Fibroblast of peridontal ligament (primary cell): ENCODE measurements around the gene NAB2.
"Not testable (repeated sequence)": the region's sequence is repeated elsewhere in the genome, so short reads cannot be mapped to it uniquely, and the experiment has no call there.

ENCODE experiments used
- DNase-seq: peaks from one replicate; pipeline ENCODE4 v3.0.0-alpha.2; 2010; ENCODE audit errors: extremely low read depth

Gene NAB2

DNA sequence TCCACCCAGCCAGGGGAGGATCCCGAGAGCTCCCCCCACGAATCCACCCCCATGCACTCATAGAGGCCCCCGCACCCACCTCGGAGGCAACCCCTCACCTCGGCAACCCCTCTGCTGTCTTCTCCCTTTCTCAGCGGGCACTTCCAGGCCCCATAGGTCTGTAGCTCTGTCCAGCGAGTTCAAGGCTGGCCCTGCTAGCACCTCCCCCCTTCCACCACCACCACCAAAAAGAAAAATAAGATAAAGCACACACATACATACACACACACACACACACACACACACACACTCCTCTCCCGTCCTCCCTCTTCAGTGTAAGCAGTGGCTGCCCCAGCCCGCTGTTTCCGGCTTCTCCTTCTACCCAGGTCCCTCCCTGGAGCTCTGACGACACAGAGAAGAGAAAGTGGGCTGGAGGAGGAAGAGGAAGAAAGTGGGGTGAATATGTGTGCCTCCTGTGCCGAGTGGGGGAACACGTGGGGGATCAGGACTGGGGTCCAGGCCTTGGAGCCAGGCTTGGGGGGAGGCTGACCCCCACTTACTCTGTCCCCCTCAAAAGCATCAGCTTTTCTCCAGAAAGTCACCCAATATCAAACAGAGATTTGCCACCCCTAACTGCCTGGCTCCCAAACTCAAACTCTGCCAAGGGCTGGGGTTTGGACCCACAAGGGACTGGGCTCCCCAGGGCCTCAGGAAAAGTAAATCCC, 22.3 kb downstream of the NAB2 start, which contains the start of gene STAT6:
Gene STAT6, minus strand, starts transcription at position 332 of the 704 bp plus-strand sequence. CDS start 3,084 bp downstream, outside the sequence.
- DNase-seq = peak; percentile 86

GRCh38 chr12:57112492-57113294, 23.8 kb downstream of the NAB2 start:
- no peak for DNase-seq

- no peak for DNase-seq
Observed at GRCh38 chr12:57116580-57117281, 27.8 kb downstream of the NAB2 start.

DNA sequence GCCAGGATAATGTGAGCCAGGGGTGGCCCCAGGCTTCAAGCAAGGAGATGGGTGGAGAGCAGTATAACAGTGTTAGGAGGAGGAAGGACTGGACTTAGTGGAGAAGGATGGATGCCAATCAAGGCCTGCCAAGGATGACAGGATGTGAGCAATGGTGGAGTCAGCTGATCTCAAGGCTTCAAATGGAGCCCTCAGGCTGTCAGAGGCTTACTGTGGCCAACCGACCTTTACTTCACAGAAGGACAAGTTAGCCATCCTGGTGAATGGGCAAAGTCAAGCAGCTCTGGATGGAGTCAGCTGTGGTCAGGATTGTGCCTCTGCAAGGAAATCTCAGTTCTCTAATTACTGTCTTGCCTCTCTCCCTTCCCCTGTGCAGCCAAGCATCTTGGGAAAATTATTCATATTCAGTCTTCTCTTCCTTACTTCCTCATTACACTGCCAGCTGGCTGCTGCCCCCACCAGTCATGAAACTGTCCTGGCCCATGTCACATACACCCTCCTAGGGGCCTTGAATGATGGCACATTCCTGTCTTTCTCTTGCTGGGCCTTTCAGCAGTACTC, 29.9 kb downstream of the NAB2 start:
- DNase-seq = no peak

DNA sequence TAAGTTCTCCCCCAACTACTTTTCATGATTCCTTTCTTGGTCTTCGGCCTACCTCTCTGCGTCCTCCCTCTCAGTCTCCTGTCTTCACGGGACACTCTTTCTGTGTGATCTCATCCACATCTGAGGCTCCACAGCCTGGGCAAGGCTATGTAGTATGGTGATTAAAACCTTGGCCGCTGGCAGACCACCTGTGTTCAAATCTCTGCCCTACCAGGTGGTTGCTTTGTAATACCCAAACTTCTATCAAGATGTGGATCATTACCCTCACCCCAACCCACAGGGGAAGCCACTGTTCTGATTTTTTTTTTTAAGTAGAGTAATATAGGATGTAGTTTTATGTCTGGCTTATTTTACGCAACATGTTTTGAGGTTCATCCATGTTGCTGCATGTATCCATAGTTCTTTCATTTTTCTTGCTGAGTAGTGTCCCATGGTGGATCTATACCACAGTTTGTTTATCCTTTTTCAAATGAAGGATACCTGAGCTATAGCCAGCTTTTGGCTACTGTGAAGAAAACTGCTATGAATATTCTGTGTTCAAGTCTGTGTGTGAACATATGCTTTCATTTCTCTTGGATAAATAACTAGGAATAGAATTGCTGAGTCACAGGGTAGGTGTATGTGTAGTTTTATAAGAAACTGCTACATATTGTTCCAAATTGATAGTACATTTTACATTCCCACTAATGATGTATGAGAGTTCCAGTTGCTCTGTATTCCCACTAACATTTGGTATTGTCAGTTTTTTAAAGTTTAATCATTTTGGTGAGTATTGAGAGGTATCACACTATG, 30.6 kb downstream of the NAB2 start:
- DNase-seq = no peak

GRCh38 chr12:57120718-57121117, 31.8 kb downstream of the NAB2 start:
- not testable (repeated sequence) for DNase-seq

DNA sequence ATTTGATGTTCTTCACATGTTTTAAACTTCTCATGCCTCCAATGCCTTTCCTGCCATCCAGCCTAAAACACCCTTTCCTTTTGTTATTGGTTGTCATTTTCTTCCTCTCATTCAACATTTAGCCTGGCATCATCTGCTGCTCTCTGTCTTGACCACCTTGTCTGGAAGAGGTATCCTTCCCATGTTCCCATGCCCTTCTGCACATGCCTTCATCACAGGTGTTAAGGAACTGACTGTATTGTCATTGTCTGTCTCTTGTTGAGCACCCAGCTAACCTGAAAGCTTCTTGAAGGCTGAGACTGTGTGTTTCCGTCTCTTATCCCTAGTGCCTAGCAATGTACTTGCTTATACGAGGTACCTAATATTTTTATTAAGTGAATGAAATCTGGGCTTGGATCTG, 34.9 kb downstream of the NAB2 start:
- no peak for DNase-seq

DNA sequence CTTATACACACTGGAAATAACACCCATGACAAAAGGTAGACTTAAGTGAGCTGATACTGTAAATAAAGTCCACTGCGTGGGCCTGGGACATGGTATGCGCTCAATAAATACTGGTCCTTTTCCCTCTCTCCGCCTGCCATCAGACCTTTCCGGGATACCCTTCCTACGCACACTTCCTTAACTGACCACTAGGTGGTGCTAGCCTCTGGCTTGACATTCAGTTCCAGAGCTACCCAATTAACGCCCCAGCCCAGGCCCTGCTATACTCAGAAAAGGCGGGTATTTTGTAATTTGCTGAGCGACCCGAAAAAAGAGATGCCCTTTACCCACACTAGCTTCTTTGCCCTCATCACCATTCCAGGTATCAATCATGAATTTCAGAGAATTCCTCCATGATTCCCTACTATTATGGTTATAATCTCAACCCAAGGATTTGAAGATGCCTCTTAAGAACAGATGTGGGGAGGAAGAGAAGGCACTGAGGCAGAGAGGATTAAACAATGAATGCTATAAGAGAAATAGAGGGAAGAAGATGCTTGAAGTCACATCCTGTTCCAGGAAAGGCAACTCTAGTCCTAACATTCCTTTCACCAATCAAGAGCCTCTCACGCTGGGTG, 35.5 kb downstream of the NAB2 start:
- peak; percentile 80 for DNase-seq

DNA sequence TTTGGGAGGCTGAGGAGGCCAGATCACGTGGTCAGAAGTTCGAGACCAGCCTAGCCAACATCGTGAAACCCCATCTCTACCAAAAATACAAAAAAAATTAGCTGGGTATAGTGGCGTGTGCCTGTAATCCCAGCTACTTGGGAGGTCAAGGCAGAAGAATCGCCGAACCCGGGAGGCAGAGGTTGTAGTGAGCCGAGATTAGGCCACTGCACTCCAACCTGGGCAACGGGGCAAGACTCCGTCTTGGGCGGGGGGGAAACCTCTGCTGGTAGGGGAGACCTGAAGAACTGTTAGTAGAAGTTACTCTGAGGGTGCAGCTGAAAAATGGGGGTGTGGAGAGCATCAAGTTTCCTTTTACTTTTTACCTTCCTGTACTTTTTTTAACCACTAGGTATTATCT, 37.1 kb downstream of the NAB2 start:
- DNase-seq = no peak

DNA sequence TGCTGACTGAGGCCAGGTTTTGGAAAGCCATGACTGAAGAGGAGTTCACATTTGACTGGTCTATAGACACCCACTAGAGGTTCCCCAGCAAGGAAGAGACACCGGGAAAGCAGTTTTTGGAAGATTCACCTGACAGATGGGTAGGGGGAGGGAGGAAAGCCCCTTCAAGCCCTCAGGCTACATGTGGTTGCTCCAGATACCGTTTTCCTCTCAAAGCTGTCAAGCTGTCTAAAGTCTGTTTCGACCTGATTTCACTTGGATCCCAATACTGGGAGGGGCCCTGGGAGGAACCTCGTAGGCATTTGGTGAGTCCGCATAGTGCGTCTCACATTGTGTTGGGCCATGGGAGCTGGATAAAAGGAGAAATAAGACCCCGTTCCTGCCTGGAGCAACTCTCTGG, 37.6 kb downstream of the NAB2 start:
- DNase-seq = no peak

- DNase-seq = no peak
Observed at GRCh38 chr12:57127101-57127725, 38.3 kb downstream of the NAB2 start.

DNA sequence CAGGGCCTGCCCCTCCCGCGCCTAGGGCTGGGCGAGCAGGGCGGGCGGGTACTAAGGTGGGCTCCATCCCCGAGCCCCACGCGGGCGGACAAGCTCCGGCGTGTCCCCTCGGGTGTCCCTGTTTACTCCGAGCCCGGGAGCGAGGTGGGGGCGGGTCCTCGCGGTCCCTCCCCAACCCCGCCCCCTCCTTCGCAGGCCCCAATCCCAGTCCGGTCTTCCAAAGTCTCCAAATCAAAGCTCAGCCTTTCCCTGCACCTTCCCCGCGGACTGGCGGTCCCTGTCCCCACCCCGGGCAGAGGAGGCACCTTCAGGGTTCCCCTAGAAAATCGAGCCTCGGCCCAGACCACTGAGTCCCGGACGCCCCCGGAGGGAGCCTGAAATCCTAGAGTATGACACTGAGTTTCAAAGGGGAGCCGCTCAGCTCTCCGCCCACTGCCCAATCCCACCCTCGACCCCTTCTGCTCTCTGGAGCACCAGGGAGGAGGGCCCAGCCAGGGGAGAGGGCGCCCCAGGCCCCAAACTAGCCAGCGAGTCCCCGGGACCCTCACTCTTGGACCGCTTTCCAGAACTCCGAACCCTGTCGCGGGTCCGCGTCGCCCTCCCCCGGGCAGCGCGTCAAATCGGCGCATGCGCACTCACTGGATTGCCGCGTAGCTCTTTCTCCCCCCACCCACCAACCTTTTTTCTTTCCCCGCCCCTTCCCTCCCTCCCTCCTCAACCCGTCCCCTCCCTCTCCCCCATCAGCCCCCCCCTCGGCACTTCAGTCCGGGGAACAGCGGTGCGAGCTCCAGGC, 39.0 kb downstream of the NAB2 start, which contains the start of gene LRP1:
Gene LRP1, plus strand, starts transcription at position 758 of the 793 bp plus-strand sequence. CDS start 482 bp downstream, outside the sequence.
- DNase-seq = peak; percentile 90

DNA sequence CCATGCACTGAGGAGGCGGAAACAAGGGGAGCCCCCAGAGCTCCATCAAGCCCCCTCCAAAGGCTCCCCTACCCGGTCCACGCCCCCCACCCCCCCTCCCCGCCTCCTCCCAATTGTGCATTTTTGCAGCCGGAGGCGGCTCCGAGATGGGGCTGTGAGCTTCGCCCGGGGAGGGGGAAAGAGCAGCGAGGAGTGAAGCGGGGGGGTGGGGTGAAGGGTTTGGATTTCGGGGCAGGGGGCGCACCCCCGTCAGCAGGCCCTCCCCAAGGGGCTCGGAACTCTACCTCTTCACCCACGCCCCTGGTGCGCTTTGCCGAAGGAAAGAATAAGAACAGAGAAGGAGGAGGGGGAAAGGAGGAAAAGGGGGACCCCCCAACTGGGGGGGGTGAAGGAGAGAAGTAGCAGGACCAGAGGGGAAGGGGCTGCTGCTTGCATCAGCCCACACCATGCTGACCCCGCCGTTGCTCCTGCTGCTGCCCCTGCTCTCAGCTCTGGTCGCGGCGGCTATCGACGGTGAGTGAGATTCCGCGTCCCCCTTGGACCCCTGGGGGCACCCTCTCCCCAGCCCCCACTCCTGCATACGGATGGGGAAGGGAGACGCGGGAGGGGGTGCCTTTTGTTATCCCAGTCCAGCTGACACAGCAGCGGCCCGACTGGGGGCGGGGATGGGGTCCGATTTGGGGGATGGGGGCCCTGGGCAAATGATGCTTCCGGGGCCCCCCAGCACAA, 39.8 kb downstream of the NAB2 start:
- DNase-seq = no peak

GRCh38 chr12:57129321-57129842, 40.5 kb downstream of the NAB2 start:
- no peak for DNase-seq

DNA sequence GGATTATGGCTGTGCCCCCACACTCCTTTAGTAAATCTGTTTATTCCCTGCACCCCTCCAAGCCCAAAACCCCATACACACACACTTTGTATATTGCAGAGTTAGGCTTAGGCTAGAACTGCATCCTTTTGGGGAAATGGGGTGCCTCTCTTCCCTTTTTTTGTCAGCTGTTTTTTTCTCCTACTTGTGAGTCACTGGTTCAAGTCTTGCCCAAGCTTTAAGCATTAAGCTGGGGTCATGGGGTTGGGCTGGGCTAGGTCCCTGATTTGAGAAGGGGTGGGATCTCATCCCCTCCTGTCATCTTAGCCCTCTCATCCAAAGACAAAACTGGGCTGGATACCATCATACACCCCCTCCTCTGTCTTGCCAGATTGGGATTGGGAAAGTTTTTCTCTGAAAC, 41.0 kb downstream of the NAB2 start:
- DNase-seq = peak; percentile 78

DNA sequence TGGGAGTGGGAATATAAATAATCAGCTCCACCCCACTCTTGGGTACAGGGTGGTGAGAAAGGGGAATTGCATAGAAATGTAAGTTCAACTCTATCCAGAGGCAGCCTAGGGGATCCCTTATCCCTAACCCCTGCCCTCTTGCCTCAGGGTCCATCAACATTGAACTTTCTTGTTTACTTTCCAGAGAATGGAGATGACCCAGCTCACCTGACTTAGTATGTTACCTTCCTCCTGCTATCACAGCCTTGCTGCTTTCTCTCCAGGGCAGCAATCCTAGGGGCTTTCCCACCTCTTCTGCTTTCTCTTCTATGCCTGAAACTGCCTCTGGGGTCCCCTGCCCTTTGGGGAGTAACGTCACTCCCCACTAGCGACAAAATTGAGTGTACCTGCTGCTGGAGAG, 42.0 kb downstream of the NAB2 start:
- DNase-seq = no peak

DNA sequence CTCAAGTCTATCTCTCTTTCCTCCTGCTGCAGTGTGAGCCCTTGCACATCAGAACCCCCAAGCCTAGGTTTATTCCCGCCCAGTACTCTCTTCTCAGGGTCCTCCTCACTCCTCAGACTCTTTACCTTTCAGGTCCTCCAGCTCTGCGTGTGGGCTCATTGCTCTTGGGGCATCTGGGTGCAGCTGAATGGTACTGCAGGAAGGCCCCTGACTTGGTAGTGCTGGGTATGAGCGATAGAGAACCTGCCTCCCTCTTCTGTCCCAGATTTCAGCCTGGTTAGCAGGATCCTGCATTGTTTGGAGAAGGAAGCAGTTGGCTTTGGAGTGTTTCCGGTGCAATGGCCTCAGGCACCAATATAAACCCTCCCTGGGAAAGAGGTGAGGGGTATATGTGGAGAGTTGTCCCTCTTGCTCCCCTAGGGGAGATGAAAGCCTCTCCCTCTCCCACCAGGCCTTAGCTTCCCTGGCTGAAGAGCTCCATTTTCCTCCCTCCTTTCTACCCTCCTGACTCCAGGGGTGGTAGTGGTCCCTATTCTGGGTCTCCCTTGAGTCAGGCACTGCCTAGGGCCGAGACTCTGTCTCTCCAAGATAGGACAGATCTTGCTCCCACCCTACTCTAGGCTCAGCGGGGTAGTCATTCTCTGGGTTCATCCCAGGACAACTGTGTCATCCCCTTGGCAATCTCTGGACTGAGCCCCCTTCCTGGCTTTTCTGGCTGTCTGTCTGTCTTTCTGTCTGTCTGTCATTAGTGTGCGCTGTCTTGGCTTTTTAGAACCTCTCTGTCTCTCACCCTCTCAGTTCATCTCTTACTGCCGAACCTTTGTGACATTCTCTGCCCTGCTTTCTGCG, 43.2 kb downstream of the NAB2 start:
- no peak for DNase-seq
